DMS 273 treated with DMSO at 0.1 percent for 48 hours (cell line): ENCODE results near the gene SCAPER.

Experiments used
- DNase-seq: peaks from one replicate; lab custom pipeline; 2025; lab: John Stamatoyannopoulos, UW

SCAPER gene

GRCh38 chr15:76339305-76340197 is 565.6 kb downstream of the SCAPER start:
- DNase-seq, result no peak

GRCh38 chr15:76338486-76339304 is 566.4 kb downstream of the SCAPER start:
- no peak for DNase-seq

DNA sequence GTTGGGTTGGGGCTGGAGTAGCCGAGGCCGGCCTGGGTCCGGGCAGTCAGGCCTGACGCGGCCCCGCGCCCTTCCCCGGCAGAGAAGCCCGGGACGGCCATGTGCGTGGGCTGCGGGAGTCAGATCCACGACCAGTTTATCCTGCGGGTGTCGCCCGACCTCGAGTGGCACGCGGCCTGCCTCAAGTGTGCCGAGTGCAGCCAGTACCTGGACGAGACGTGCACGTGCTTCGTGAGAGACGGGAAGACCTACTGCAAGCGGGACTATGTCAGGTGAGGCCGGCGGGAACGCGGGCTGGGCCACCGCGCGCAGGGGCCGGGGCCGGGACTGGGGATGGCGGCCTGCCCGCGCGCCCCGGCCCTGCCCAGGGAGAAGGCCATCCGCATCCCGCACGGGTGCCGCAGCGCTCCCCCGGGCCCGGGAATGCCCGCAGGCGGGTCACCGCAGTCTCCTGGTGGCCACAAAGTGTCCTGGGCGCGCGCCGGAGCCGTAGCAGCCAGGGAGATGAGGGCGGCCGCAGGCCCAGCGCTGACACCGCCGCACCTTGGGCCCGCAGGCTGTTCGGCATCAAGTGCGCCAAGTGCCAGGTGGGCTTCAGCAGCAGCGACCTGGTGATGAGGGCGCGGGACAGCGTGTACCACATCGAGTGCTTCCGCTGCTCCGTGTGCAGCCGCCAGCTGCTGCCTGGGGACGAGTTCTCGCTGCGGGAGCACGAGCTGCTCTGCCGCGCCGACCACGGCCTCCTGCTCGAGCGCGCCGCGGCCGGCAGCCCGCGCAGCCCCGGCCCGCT is 567.2 kb downstream of the SCAPER start:
- no peak for DNase-seq

DNA sequence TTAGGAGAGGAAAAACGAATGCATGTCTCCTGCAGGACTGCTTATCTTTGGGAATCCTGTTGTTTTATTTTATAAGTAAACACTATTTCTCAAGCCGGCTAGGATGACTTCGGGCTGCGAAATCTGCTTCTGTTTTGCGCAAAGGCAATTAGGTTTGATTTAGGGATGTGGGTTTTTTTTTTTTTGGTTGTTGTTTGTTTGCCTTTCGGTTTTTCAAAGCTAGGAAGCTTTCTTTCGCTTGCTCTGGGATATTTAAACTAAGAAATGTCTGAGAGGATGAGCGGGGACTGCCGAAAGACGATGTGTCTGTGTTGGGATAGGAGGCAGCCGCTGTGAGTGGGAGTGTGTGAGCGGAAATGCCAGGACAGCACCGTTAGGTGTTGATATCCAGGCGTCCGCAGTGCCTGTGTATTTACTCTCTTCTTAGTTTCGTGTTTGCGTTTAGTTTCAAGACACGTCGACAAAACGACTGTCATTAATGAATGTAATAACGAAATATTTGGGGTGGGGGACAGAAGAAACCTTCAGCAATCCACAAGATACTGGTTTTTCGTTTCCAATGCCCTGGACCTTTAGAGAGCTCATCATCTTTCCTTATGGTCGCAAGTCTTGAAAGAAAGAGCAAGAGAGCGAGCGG is 568.0 kb downstream of the SCAPER start:
- DNase-seq, result no peak

DNA sequence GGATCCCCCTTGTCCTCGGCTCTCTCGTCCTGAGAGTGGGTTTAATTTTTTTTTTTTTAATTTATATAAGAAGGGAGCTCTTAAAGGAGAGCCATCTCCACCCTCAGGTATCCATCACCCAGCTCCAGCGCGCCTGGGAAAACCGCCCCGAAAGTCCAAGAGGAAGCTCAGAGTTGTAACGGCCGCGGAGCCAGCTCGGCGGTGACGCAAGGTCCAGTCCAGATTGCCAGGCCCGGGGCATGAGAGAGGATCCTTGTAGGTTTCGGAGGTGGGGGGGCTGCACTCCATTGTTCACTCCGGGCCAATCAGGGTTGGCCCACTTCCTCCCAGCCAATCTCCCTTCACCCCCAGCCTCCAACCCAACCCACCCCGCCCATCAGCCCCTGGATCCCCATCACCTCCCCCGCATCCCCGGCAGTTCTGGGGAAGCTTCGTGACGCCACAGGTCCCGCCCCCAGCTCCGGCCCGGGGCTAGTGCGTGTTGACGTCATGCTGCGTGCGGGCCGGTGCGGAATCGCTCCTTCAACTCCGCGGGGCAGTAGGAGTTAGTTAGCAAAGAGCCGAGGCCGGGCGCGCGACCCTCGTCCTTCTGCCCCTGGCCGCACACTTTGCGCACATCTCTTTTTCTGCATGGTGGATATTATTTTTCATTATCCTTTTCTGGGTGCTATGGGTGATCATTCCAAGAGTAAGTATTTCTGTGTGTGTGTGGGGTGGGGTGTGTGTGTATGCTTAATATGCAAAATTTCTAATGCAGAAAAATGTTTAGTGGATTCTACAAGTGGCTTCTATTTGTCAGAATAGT is 568.7 kb downstream of the SCAPER start, which contains the start of gene ISL2:
TSS of gene ISL2 (plus strand) at position 520 of the 805 bp plus-strand sequence. CDS start at position 631, 111 bp downstream.
- peak; percentile 83 for DNase-seq

GRCh38 chr15:76335307-76336253 is 569.6 kb downstream of the SCAPER start:
- DNase-seq, result no peak

- DNase-seq, result no peak
These were observed 570.5 kb downstream of the SCAPER start for GRCh38 chr15:76334438-76335306.

- no peak for DNase-seq
These were observed 571.3 kb downstream of the SCAPER start for GRCh38 chr15:76333720-76334437.

DNA sequence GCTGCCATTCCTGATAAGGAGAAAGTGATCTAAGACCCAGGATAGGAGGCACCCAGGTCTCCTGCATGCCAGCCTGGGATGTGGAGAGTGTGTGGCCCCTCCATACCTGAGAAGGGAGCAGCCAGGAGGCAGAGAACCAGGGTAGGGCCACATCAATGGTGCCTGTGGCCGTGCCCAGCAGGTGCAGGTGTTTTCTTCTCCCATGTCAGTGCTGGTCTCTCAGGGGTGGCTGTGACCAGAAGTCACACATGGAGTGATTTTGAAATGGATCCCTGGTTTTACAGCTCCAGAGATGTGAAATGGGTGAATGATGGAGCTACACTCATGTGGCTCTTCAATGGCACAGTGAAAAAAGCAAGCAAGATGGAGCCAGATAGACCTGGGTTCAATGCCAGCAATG is 571.8 kb downstream of the SCAPER start:
- no peak for DNase-seq

DNA sequence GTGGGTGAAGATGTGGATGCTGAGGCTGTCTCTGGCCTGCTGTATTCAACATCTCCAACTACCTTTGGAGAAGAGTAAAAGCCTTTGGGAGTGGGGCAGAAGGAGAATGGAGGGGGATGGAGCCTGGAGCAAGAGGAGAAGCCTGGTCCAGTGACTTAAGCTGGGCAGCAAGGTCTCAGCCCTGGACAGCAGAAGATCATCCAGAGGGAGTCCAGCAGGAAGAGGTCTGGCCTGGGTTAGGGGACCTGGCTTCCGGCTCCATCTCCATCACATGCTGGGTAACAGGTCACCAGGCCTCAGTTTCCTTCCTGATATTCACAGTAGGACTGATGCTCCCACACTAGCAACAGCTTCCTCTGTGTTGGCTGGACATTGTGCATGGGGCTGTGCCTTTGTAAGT is 572.3 kb downstream of the SCAPER start:
- no peak for DNase-seq

DNA sequence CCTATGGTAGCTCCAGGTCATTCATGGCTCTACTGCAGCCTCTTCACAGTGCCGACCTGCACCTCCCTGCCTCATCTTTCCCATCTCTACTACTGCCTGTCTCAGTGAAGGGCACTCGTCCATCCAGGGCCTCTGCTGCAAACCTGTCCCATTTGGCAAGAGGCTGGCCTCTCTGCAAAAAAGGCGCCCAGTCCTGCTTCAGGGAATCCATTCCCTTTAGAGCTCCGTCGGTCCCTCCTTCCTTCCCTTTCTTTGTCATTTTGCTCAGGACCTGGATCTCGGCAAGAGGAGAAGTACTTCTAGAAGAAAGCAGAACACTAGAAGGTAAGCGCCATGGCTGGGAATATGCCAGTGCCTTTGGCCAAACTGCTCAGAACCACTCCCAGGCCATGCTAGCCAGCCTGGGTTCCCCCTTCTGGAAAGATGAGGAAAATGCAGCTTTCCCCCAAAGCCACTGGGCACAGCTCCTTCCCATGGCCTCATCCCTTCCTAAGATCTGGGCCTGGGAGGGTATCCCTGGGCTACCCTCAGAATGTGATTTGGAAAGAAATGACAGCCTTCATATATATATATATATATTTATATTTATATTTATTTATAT is 575.0 kb downstream of the SCAPER start:
- DNase-seq, result no peak

DNA sequence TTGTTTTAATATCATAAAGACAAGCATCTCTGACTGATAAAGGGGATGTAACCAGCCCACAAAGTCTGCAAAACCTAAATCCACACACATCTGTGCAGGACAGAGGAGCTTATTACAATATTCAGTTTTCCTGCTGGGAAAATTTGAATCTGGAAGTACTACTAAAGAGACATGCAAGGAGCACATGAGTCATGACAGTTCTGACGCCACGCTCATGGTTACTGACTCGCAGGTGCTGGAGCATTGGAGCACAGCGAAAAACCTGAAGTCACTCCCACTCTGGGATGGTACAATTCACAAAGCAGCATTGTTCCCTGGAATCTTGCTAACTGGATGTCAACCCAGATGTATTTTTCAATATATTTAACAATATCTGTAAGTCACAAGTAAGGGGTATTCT is 576.2 kb downstream of the SCAPER start:
- no peak for DNase-seq

GRCh38 chr15:76328106-76328696 is 576.9 kb downstream of the SCAPER start:
- DNase-seq, result no peak

GRCh38 chr15:76327191-76328105 is 577.7 kb downstream of the SCAPER start:
- peak; percentile 61 for DNase-seq

- DNase-seq, result no peak
These were observed 579.4 kb downstream of the SCAPER start for GRCh38 chr15:76325704-76326103.

- DNase-seq, result no peak
These were observed 581.1 kb downstream of the SCAPER start for GRCh38 chr15:76324066-76324465.
